GM12873 (cell line): ENCODE measurements around the gene ZNF532.

Experiments
- TF ChIP-seq, protein P1 (sequence below): IDR thresholded peaks from 2 replicates; pipeline ENCODE4 v1.5.1; 2012; ENCODE audit warnings: low read depth, mild to moderate bottlenecking, moderate library complexity, low read length, control low read depth; ENCODE audit not compliant: insufficient read depth; ENCODE audit errors: missing control alignments

The ZNF532 gene

DNA sequence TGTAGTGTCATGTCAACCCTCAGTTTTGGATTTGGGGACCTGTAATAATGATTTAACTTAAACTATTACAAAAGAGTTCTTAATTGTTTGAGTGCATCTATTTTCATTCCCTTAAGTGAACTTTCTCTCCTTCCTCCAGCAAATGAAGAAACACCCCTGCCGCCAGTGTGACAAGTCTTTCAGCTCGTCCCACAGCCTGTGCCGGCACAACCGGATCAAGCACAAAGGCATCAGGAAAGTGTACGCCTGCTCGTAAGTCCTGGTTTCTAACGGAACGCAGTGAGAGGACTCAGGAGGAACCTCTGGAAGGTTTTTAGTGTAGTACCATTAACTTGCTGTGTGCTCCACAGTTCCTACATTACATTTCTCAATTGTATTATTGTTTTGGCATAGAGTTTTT lies 114.2 kb downstream of the ZNF532 start:
- TF ChIP-seq, protein P1, sequence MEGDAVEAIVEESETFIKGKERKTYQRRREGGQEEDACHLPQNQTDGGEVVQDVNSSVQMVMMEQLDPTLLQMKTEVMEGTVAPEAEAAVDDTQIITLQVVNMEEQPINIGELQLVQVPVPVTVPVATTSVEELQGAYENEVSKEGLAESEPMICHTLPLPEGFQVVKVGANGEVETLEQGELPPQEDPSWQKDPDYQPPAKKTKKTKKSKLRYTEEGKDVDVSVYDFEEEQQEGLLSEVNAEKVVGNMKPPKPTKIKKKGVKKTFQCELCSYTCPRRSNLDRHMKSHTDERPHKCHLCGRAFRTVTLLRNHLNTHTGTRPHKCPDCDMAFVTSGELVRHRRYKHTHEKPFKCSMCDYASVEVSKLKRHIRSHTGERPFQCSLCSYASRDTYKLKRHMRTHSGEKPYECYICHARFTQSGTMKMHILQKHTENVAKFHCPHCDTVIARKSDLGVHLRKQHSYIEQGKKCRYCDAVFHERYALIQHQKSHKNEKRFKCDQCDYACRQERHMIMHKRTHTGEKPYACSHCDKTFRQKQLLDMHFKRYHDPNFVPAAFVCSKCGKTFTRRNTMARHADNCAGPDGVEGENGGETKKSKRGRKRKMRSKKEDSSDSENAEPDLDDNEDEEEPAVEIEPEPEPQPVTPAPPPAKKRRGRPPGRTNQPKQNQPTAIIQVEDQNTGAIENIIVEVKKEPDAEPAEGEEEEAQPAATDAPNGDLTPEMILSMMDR, result no peak

DNA sequence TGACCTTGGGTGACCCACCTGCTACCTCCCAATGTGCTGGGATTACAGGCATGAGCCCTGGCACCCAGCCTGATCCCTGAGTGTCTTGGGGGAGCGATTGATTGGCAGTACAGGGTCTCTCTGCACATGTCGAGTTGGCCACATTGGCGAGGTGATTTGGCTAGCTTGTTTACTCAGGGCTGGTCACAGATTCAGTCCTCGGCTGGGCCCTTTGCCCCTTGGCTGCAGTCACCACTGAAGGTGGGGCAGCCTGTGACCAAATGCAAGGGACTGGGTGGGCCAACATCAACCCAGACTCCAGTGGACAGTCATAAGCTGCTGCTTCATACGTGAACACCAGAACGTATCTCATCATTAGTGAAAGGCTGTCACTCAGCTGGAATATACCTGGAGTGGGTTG lies 114.9 kb downstream of the ZNF532 start:
- TF ChIP-seq, protein P1, result no peak

GRCh38 chr18:58980991-58981390 lies 116.3 kb downstream of the ZNF532 start:
- TF ChIP-seq, protein P1, result no peak

DNA sequence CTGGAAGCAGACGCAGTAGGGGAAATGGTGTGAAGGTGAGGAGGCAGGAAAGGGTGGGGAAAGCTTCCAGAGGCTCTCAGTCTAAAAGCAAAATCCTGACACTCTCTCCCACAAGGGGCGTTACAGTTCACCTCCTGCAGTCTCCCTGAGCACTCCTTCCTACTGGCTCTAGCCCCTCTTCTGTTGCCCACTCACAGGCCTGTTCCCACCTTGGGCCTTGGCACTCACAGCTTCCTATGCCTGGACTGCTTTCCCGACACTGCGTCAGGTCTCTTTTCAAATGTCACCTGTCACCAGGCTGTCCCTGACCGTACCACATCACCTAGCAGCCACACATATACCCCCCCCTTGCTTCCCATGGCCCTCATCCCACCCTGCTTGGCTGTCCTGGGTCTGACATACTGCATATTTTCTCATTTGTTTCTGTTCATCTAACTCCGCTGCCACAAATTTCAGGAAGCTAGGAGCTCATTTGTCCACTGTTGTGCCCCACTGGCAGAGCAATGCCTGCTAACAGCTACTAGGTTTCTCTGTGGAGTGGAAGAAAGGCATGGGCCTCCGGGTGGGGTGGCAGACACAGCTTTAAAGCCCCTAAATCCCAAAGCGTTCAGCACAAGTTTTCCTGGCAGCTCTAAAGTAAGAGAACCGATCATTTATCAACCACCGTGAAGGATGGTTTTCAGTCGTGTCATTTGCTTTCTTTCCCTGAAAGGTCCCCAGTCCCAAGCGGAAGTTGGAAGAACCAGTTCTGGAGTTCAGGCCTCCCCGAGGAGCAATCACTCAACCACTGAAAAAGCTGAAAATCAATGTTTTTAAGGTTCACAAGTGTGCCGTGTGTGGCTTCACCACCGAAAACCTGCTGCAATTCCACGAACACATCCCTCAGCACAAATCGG lies 118.8 kb downstream of the ZNF532 start:
- TF ChIP-seq, protein P1, result no peak

DNA sequence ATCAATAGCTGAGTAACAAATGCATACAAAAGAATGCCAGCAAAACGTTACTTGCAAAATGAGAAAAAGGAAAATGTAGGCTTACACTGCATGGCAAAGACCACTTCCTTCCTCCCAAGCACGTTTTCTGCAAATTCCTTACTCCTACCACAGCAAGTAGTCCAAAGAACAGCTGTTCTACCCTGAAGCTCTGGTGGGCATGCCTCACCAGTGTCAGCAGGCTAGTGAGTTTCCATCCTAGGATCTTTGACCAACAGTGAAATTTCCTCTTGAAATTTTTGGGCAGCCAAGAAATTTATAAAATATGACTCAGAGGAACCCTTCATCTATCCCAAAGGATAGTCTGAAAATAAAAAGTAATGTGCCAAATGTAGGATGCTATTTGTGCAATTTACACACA lies 123.9 kb downstream of the ZNF532 start:
- TF ChIP-seq, protein P1, result no peak

DNA sequence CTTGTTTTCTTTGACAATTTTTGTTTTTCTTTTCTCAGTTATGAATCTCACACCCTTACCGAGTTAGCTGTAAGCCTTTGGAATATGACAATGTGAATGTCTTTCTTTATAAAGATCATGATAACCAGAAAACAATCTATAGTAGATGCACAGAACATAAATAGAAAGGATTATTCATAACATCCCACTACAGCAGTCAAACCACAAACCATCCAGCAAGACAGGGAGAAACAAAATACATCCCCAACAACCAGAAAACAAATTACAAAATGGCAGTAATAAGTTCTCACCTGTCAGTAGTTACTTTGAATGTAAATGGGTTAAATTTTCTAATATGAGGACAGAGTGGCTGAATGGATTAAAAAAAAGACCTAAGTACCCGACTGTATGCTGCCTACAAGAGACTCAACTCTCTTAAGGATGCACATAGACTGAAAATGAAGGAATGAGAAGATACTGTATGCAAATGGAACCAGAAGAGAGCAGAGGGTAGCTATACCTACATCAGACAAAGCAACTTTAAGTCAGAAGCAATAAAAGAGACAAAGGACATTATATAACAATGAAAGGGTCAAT lies 124.6 kb downstream of the ZNF532 start:
- TF ChIP-seq, protein P1, result no peak

DNA sequence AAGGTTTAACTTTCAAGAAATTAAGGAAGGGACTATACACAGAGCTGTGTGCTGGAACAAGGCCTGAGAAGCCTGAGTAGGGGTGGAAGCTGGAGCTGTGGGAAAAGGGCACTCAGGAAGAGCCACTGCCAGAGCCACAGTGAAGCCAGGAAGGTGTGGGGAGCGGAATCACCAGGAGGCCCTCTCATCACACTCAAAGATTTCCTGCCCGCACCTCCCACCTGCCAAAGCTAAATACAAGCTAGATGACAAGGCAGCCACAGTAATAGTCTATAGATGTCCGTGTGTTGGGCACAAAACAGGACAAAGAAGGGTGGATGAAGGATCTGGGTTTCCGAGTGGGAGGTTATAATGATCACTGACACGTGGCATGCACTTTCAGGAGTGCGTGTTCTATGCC lies 126.0 kb downstream of the ZNF532 start:
- TF ChIP-seq, protein P1, result no peak
